ENCODE measurements around the gene IRF5. TPM values are rescaled to one million over a fixed set of nuclear protein-coding genes. Genes with fewer than 3 reads are reported as not detected.

The IRF5 gene
- total RNA-seq, 1 experiment from 2014 or later: 0.66 TPM

GRCh38 chr7:128891110-128891941, 46.4 kb upstream of the IRF5 start (continued):
- TF ChIP-seq CBFB (CRISPR knock-in tag; IDR thresholded peaks at IDR 0.05; ENCODE audit: low read depth): no peak

- peaks cover 3% of the 10 kb centered on the region; the same call in 1 of the 2 replicates for H3K4me1 Mint-ChIP-seq
- ChIA-PET CTCF (interaction anchor here (2.1 kb wide), 1 partner anchor 8 kb away, joined by 11 read pairs; no protein-coding TSS in a partner anchor), POLR2A (no interaction called here)
- DNase-seq (ENCODE audit: low spot score): no peak
- peaks cover 7% of the 10 kb centered on the region; the same call in 1 of the 2 replicates for H3K27me3 Mint-ChIP-seq (ENCODE audit: low read depth)
- TF ChIP-seq NFE2L1 (CRISPR knock-in tag; IDR thresholded peaks at IDR 0.05): no peak
- no peak for TF ChIP-seq ATF6 (CRISPR knock-in tag; IDR thresholded peaks at IDR 0.05)
- no peak for TF ChIP-seq KAT7 (CRISPR knock-in tag; IDR thresholded peaks at IDR 0.05; ENCODE audit: borderline replicate concordance)
- no peak for TF ChIP-seq GABPB1 (CRISPR knock-in tag; IDR thresholded peaks at IDR 0.05)
- TF ChIP-seq FOXP1 (CRISPR knock-in tag; IDR thresholded peaks at IDR 0.05; ENCODE audit: borderline replicate concordance): no peak
- no peak for TF ChIP-seq HMGA2 (CRISPR knock-in tag; IDR thresholded peaks at IDR 0.05)
- TF ChIP-seq TP53 (CRISPR knock-in tag; IDR thresholded peaks at IDR 0.05): no peak
- ATAC-seq: no peak
- H3K9me3 Mint-ChIP-seq: peaks cover 2% of the 10 kb centered on the region
- H3K36me3 Mint-ChIP-seq: no peaks in the 10 kb centered on the region
- H3K27ac Mint-ChIP-seq: no peak overlapping the region
- peak overlapping the region; percentile 50 for H3K4me3 Mint-ChIP-seq
These were observed 45.8 kb upstream of the IRF5 start for GRCh38 chr7:128891942-128892269.

- ATAC-seq (no peak), DNase-seq (ENCODE audit: low spot score) (no peak)
- ChIA-PET CTCF (interaction anchor here (0.6 to 2.1 kb wide), 4 partner anchors 9 to 199 kb away, joined by 3 to 11 read pairs (median 3); no protein-coding TSS in a partner anchor), POLR2A (no interaction called here)
- Mint-ChIP-seq H3K27me3 (ENCODE audit: low read depth) (peaks cover 7% of the 10 kb centered on the region; the same call in 1 of the 2 replicates), H3K4me1 (peaks cover 3% of the 10 kb centered on the region; the same call in 1 of the 2 replicates), H3K9me3 (peaks cover 7% of the 10 kb centered on the region), H3K36me3 (no peaks in the 10 kb centered on the region), H3K4me3 (no peak overlapping the region), H3K27ac (no peak overlapping the region)
- TF ChIP-seq TCF7 (CRISPR knock-in tag; IDR thresholded peaks at IDR 0.05; ENCODE audit: low read depth) (no peak), FOXP1 (CRISPR knock-in tag; IDR thresholded peaks at IDR 0.05; ENCODE audit: borderline replicate concordance) (no peak), ZNF512 (CRISPR knock-in tag; IDR thresholded peaks at IDR 0.05; ENCODE audit: borderline replicate concordance) (no peak), ZNF317 (CRISPR knock-in tag; IDR thresholded peaks at IDR 0.05; ENCODE audit: borderline replicate concordance, low read depth) (no peak), ZNF281 (CRISPR knock-in tag; IDR thresholded peaks at IDR 0.05) (no peak), CTCF (IDR thresholded peaks at IDR 0.05) (no peak), NR1H2 (CRISPR knock-in tag; IDR thresholded peaks at IDR 0.05) (no peak), FOXK1 (CRISPR knock-in tag; IDR thresholded peaks at IDR 0.05) (no peak), ESRRA (CRISPR knock-in tag; IDR thresholded peaks at IDR 0.05; ENCODE audit: borderline replicate concordance) (no peak), JAZF1 (CRISPR knock-in tag; IDR thresholded peaks at IDR 0.05) (no peak), E2F4 (CRISPR knock-in tag; IDR thresholded peaks at IDR 0.05; ENCODE audit: borderline replicate concordance, low read depth) (no peak), NFATC4 (CRISPR knock-in tag; IDR thresholded peaks at IDR 0.05) (no peak), TEAD4 (CRISPR knock-in tag; IDR thresholded peaks at IDR 0.05) (no peak), ZNF423 (CRISPR knock-in tag; IDR thresholded peaks at IDR 0.05) (no peak), ZNF219 (CRISPR knock-in tag; IDR thresholded peaks at IDR 0.05; ENCODE audit: borderline replicate concordance) (no peak)
These were observed 45.0 kb upstream of the IRF5 start for GRCh38 chr7:128892521-128893250.
